ENCODE data around the gene PTGR1. TPM values are rescaled to one million over a fixed set of nuclear protein-coding genes. Genes with fewer than 3 reads are reported as not detected.

PTGR1 gene
- total and polyA plus RNA-seq, 2 donors (not counting 3 experiments of a cell fraction or from before 2014, with no cell fraction given) = 70.3 to 79.1 TPM

DNA sequence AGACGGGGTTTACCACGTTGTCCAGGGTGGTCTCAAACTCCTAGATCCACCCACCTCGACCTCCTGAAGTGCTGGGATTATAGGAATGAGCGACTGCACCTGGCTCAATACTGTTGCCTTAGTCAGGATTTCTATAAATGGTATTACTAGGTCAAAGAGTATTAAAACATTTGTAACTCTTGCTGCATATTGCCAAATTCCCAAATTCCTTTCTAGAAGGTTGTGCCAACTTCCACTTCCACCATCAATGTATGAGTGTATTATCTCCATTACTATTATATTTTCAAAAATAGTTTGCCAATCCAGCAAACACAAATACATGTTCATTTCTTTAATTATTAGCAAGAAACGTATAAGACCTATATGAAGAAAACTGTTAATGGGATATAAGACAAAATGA lies 10.6 kb downstream of the PTGR1 start:
- ChIA-PET CTCF (interaction anchor here (1.4 kb wide), 2 partner anchors 9 to 33 kb away, joined by 4 to 5 read pairs; no protein-coding TSS in a partner anchor), POLR2A (no interaction called here)
- Histone ChIP-seq H3K9me3 (replicated peaks; ENCODE audit: control insufficient read depth, insufficient read depth, low read length) (no peaks in the 10 kb centered on the region), H3K36me3 (ENCODE audit: control insufficient read depth in 2 of 2, extremely low read depth in 1 of 2, insufficient read depth in 2 of 2, low read length in 2 of 2) (peaks cover 11% of the 10 kb centered on the region in 2 experiments), H4K20me1 (replicated peaks; ENCODE audit: control insufficient read depth, extremely low read depth, insufficient read depth, low read length) (no peaks in the 10 kb centered on the region), H3K4me3 (replicated peaks in 1 of 3; ENCODE audit: insufficient read depth in 1 of 3, low read depth in 1 of 3, low read length in 3 of 3) (no peak overlapping the region), H3K27me3 (ENCODE audit: control insufficient read depth in 2 of 2, insufficient read depth in 2 of 2, low read length in 2 of 2) (no peaks in the 10 kb centered on the region), H3K4me1 (ENCODE audit: control insufficient read depth, extremely low read depth, insufficient read depth, low read length) (no peaks in the 10 kb centered on the region), H3K79me2 (ENCODE audit: control insufficient read depth, insufficient read depth, low read length) (no peaks in the 10 kb centered on the region), H3K4me2 (ENCODE audit: insufficient read depth, low read length) (no peak overlapping the region), H3K9me1 (replicated peaks; ENCODE audit: control insufficient read depth, extremely low read depth, insufficient read depth, low read length) (no peaks in the 10 kb centered on the region), H3K9ac (replicated peaks; ENCODE audit: extremely low read depth, insufficient read depth, low read length) (no peak overlapping the region), H3K27ac (ENCODE audit: insufficient read depth, low read depth, low read length) (no peak overlapping the region), H2AFZ (ENCODE audit: low read depth, low read length) (no peak overlapping the region)
- FAIRE-seq = no peak
- TF ChIP-seq EZH2 (IDR thresholded peaks at IDR 0.05; ENCODE audit: borderline replicate concordance, low read depth, low read length, severe bottlenecking) = no peak
- no peak for TF ChIP-seq POLR2A (IDR thresholded peaks at IDR 0.05; ENCODE audit: low read depth, low read length)
- TF ChIP-seq, protein P1, sequence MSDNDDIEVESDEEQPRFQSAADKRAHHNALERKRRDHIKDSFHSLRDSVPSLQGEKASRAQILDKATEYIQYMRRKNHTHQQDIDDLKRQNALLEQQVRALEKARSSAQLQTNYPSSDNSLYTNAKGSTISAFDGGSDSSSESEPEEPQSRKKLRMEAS (IDR thresholded peaks at IDR 0.05; ENCODE audit: insufficient read depth, insufficient read length) = no peak
- no peak for TF ChIP-seq MYC (IDR thresholded peaks at IDR 0.05; ENCODE audit: low read depth, low read length)
- TF ChIP-seq, protein P2, sequence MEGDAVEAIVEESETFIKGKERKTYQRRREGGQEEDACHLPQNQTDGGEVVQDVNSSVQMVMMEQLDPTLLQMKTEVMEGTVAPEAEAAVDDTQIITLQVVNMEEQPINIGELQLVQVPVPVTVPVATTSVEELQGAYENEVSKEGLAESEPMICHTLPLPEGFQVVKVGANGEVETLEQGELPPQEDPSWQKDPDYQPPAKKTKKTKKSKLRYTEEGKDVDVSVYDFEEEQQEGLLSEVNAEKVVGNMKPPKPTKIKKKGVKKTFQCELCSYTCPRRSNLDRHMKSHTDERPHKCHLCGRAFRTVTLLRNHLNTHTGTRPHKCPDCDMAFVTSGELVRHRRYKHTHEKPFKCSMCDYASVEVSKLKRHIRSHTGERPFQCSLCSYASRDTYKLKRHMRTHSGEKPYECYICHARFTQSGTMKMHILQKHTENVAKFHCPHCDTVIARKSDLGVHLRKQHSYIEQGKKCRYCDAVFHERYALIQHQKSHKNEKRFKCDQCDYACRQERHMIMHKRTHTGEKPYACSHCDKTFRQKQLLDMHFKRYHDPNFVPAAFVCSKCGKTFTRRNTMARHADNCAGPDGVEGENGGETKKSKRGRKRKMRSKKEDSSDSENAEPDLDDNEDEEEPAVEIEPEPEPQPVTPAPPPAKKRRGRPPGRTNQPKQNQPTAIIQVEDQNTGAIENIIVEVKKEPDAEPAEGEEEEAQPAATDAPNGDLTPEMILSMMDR (IDR thresholded peaks at IDR 0.05; ENCODE audit: extremely low read depth in 1 of 2, insufficient read depth in 1 of 2, low read depth in 1 of 2, low read length in 2 of 2) = no peak
- TF ChIP-seq JUN (IDR thresholded peaks at IDR 0.05; ENCODE audit: borderline replicate concordance, insufficient read depth, insufficient read length, low read depth) = no peak
- TF ChIP-seq GATA2 (IDR thresholded peaks at IDR 0.05; ENCODE audit: insufficient read depth, insufficient read length, low read depth, low read length) = no peak
- dilution Hi-C loops (cut with MboI; ENCODE audit: extremely low pct_ligation_motif_present, low sequenced_read_pairs) (no loop called here), intact Hi-C loops (cut with micrococcal nuclease) (no loop called here)
- no TSS peak for BruUV-seq (replicated peaks)
- DNase-seq (ENCODE audit: low read depth, low spot score) = no peak

Measured in endothelial cell of umbilical vein (primary cell).